Right lobe of liver (tissue), 4 donors: ENCODE results near the gene C8B.

Experiments used
- POLR2A ChIP-seq: fragments of 450-650 bp; IDR thresholded peaks from one replicate; pipeline ENCODE4 v1.6.1; 2017; ENCODE audit warnings: antibody characterized with exemption, mild to moderate bottlenecking
- TF ChIP-seq, protein P1 (sequence below), 4 donors: fragments of 200-600 bp in 3 of 4; fragments of 450-650 bp in 1 of 4; IDR thresholded peaks; one replicate each; pipeline versions ENCODE4 v1.5.1 to v1.8.0; 2016 to 2022; ENCODE audit warnings: antibody characterized with exemption in 4 of 4, mild to moderate bottlenecking in 2 of 4
- donor health status: DM: no; HTN: no; CAD: no.
- donor health status: DM: no; HTN: no; CAD: no.
- donor health status: DM: no; HTN: yes; CAD: no.

DNA sequence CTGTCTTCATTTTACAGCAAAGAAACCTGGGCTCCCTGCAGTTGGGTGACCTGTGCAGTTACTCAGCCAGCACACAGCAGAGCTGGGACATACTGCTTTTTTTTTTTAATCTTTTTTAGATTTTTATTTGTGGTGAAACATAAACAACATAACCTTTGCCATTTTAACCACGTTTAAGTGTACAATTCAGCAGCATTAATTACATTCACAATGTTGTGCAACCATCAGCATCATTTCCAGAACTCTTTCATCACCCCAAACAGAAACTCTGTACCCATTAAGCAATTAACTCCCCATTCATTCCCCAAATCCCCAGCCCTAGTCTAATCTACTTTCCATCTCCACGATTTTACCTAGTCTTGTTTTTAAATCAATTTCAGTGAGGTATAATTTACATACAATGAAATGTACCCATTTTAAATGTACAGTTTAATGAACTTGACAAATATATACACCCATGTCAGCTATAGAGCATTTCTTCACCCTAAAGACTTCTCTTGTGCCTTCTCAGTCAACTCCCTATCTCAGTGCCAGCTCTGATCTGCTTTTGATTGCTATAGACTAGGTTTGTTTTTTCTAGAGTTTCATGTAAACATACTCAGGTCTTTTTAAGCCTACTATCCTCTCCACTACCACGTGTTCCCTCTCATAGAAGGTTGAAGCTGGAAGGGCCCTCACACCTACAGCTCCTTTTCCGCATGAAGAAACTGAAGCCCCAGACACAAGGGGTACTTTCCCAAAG lies 37.8 kb upstream of the C8B start:
- TF ChIP-seq, protein P1, sequence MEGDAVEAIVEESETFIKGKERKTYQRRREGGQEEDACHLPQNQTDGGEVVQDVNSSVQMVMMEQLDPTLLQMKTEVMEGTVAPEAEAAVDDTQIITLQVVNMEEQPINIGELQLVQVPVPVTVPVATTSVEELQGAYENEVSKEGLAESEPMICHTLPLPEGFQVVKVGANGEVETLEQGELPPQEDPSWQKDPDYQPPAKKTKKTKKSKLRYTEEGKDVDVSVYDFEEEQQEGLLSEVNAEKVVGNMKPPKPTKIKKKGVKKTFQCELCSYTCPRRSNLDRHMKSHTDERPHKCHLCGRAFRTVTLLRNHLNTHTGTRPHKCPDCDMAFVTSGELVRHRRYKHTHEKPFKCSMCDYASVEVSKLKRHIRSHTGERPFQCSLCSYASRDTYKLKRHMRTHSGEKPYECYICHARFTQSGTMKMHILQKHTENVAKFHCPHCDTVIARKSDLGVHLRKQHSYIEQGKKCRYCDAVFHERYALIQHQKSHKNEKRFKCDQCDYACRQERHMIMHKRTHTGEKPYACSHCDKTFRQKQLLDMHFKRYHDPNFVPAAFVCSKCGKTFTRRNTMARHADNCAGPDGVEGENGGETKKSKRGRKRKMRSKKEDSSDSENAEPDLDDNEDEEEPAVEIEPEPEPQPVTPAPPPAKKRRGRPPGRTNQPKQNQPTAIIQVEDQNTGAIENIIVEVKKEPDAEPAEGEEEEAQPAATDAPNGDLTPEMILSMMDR (IDR thresholded peaks at IDR 0.05) = no peak
- peak; percentile 10 for TF ChIP-seq POLR2A
